ENCODE results near the gene AREG.

Gene AREG

DNA sequence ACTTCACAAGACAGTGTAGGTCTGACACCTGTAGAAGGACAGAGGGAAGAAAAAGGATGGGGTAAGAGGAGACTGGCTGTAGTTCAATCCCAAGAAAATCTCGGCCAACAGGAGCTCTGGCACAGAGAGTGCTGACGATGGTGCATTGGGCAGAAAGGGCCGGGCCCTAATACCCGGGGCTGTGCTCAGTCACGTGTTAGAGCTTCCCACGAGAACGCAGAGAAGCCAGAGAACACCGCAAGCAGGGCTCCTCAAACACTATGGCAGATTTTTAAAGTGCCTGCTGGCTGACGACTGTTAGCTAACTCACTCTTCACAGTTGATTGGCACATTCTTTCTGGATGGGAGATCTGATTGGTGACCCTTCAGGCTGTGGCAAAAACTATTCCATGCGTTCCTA is 44.5 kb upstream of the AREG start:
- Histone ChIP-seq H3K4me2 (no peak overlapping the region), H4K20me1 (ENCODE audit: insufficient read depth) (no peaks in the 10 kb centered on the region), H3K36me3 (ENCODE audit: insufficient read depth) (no peaks in the 10 kb centered on the region), H3K4me1 (ENCODE audit: low read depth, poor library complexity, severe bottlenecking) (peaks cover 8% of the 10 kb centered on the region), H3K79me2 (ENCODE audit: insufficient read depth, low read depth) (no peaks in the 10 kb centered on the region), H3K27ac (no peak overlapping the region), H3K9ac (no peak overlapping the region), H3K27me3 (ENCODE audit: insufficient read depth, low read depth) (no peaks in the 10 kb centered on the region), H3K4me3 (IDR thresholded peaks at IDR 0.05; ENCODE audit: insufficient read depth, low read depth, low read length) (no peak overlapping the region), H2AFZ (ENCODE audit: low read depth) (no peak overlapping the region)
- TF ChIP-seq, protein P1, sequence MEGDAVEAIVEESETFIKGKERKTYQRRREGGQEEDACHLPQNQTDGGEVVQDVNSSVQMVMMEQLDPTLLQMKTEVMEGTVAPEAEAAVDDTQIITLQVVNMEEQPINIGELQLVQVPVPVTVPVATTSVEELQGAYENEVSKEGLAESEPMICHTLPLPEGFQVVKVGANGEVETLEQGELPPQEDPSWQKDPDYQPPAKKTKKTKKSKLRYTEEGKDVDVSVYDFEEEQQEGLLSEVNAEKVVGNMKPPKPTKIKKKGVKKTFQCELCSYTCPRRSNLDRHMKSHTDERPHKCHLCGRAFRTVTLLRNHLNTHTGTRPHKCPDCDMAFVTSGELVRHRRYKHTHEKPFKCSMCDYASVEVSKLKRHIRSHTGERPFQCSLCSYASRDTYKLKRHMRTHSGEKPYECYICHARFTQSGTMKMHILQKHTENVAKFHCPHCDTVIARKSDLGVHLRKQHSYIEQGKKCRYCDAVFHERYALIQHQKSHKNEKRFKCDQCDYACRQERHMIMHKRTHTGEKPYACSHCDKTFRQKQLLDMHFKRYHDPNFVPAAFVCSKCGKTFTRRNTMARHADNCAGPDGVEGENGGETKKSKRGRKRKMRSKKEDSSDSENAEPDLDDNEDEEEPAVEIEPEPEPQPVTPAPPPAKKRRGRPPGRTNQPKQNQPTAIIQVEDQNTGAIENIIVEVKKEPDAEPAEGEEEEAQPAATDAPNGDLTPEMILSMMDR (conservative IDR thresholded peaks at IDR 0.05; ENCODE audit: low read depth, low read length), result no peak

DNA sequence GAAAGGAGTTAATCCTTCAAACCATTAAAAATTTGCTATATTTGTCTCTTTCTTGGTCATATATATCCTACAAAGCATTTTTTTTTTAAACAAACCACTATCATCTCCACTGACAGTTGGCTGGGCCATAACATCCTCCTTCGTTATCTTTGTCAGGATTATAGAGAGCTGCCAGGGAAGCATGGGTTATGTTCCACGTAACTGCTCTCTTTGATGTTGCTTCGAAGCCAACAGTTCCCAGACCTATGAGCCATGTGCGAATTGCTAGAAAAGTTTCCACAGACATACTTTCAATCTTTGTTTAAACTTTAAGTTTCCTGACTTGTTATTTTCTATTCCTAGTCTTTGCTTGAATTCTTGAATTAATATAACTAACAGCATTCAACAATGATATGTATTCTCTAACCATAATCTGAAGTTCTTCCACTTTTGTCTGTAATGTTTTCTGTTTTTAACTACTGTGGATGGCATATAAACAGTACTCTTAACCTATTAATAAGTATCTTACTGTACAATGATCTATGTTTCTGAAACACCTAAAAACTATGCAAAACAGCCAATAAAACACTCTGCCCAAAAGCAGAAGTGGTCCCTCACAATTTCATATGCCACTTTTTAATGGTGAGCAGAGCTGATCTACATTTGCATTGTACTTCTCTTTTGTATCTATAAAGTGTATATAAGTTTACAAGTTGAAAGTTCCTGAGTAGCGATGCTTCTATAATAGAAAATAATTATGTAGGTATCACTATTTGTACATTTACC is 42.1 kb upstream of the AREG start:
- no peak overlapping the region for H3K4me3 ChIP-seq (IDR thresholded peaks at IDR 0.05; ENCODE audit: insufficient read depth, low read depth, low read length)
- TF ChIP-seq, protein P1 (conservative IDR thresholded peaks at IDR 0.05; ENCODE audit: low read depth, low read length), result no peak
- H2AFZ ChIP-seq (ENCODE audit: low read depth), result no peak overlapping the region
- H3K79me2 ChIP-seq (ENCODE audit: insufficient read depth, low read depth), result no peaks in the 10 kb centered on the region
- H3K4me2 ChIP-seq, result no peak overlapping the region
- H3K27me3 ChIP-seq (ENCODE audit: insufficient read depth, low read depth), result no peaks in the 10 kb centered on the region
- no peak overlapping the region for H3K27ac ChIP-seq
- H3K36me3 ChIP-seq (ENCODE audit: insufficient read depth), result no peaks in the 10 kb centered on the region
- H3K9ac ChIP-seq, result no peak overlapping the region
- H3K4me1 ChIP-seq (ENCODE audit: low read depth, poor library complexity, severe bottlenecking), result peaks cover under 1% of the 10 kb centered on the region
- no peaks in the 10 kb centered on the region for H4K20me1 ChIP-seq (ENCODE audit: insufficient read depth)

DNA sequence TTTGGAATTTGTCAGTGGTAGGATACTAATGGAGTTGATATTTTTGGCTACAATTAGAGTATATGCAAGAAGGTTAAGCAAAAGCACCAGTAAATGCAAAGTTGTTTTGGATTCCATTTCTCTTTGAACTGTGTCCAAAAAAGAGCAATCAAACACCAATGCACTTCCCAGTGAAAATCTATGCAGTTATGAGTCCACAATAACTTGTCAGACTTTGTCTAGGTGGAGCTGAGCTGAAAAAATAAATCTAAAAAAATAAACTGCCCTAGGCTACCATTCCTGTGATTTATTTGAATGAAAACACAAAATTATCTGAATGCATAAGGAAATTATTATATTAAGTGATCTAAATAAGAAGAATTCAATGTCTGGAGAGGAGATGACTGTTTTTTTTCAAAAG is 37.0 kb upstream of the AREG start:
- H3K27ac ChIP-seq, result no peak overlapping the region
- TF ChIP-seq, protein P1 (conservative IDR thresholded peaks at IDR 0.05; ENCODE audit: low read depth, low read length), result no peak
- H3K36me3 ChIP-seq (ENCODE audit: insufficient read depth), result no peaks in the 10 kb centered on the region
- no peak overlapping the region for H3K9ac ChIP-seq
- no peaks in the 10 kb centered on the region for H4K20me1 ChIP-seq (ENCODE audit: insufficient read depth)
- H3K4me1 ChIP-seq (ENCODE audit: low read depth, poor library complexity, severe bottlenecking), result no peaks in the 10 kb centered on the region
- no peak overlapping the region for H3K4me3 ChIP-seq (IDR thresholded peaks at IDR 0.05; ENCODE audit: insufficient read depth, low read depth, low read length)
- H2AFZ ChIP-seq (ENCODE audit: low read depth), result no peak overlapping the region
- H3K4me2 ChIP-seq, result no peak overlapping the region
- no peaks in the 10 kb centered on the region for H3K27me3 ChIP-seq (ENCODE audit: insufficient read depth, low read depth)
- H3K79me2 ChIP-seq (ENCODE audit: insufficient read depth, low read depth), result no peaks in the 10 kb centered on the region

DNA sequence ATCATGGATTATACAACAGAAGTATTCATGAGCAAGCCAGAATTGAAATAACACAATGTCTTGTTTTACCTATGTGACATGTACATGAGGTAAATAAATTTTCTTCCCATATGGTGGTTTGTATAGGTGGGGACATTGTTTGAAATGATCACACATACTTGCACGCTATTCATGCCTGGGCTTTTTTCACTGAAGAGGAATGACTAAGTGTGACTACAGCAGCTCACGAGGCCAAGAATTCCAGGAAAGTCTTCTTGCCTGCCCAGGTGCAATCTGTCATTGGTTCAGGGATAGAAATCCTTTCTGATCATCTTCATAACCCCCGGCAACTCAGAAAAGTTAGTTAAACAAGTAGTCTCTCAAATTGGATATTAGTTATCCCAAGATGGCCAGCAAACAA is 36.3 kb upstream of the AREG start:
- Histone ChIP-seq H3K4me3 (IDR thresholded peaks at IDR 0.05; ENCODE audit: insufficient read depth, low read depth, low read length) (no peak overlapping the region), H3K4me1 (ENCODE audit: low read depth, poor library complexity, severe bottlenecking) (no peaks in the 10 kb centered on the region), H3K4me2 (no peak overlapping the region), H4K20me1 (ENCODE audit: insufficient read depth) (no peaks in the 10 kb centered on the region), H3K9ac (no peak overlapping the region), H3K27me3 (ENCODE audit: insufficient read depth, low read depth) (no peaks in the 10 kb centered on the region), H2AFZ (ENCODE audit: low read depth) (no peak overlapping the region), H3K79me2 (ENCODE audit: insufficient read depth, low read depth) (no peaks in the 10 kb centered on the region), H3K36me3 (ENCODE audit: insufficient read depth) (no peaks in the 10 kb centered on the region), H3K27ac (no peak overlapping the region)
- TF ChIP-seq, protein P1 (conservative IDR thresholded peaks at IDR 0.05; ENCODE audit: low read depth, low read length), result no peak

Data from KMS-11 (cell line).